Smooth muscle cell (in vitro differentiated cells): ENCODE measurements around the gene CIBAR2. TPM values are rescaled to one million over a fixed set of nuclear protein-coding genes. Genes with fewer than 3 reads are reported as not detected.

Experiments used
- DNase-seq: peaks from one replicate; lab custom pipeline; 2025; ENCODE audit not compliant: unreplicated experiment; lab: John Stamatoyannopoulos, UW
- H2AFZ ChIP-seq: fragments of 200-600 bp; sonication (generic); 2 replicates; pipeline ENCODE4 v1.6.0; 2016; ENCODE audit warnings: antibody characterized with exemption, low read depth, mild to moderate bottlenecking
- H3F3A ChIP-seq: fragments of 200-600 bp; sonication (generic); 2 replicates; pipeline ENCODE4 v1.6.0; 2017; ENCODE audit warnings: antibody characterized with exemption, low read depth
- H3K27ac ChIP-seq: fragments of 200-600 bp; sonication (generic); 2 replicates; pipeline ENCODE4 v1.5.1; 2016; ENCODE audit warnings: low read depth, mild to moderate bottlenecking
- H3K27me3 ChIP-seq: fragments of 200-600 bp; sonication (generic); 2 replicates; pipeline ENCODE4 v1.6.1; 2016; ENCODE audit warnings: low read depth, mild to moderate bottlenecking
- H3K36me3 ChIP-seq: fragments of 200-600 bp; sonication (generic); 2 replicates; pipeline ENCODE4 v1.5.1; 2016; ENCODE audit warnings: low read depth
- H3K4me1 ChIP-seq: fragments of 200-600 bp; sonication (generic); 2 replicates; pipeline ENCODE4 v1.5.1; 2016; ENCODE audit warnings: low read depth
- H3K4me2 ChIP-seq: fragments of 200-600 bp; sonication (generic); 2 replicates; pipeline ENCODE4 v1.6.0; 2016; ENCODE audit warnings: mild to moderate bottlenecking
- H3K4me3 ChIP-seq: fragments of 200-600 bp; sonication (generic); 2 replicates; pipeline ENCODE4 v1.5.1; 2016; ENCODE audit warnings: mild to moderate bottlenecking
- H3K79me2 ChIP-seq: fragments of 200-600 bp; sonication (generic); 2 replicates; pipeline ENCODE4 v1.6.0; 2016; ENCODE audit warnings: low read depth, mild to moderate bottlenecking
- H3K9ac ChIP-seq: fragments of 200-600 bp; sonication (generic); 2 replicates; pipeline ENCODE4 v1.6.0; 2016; ENCODE audit warnings: low read depth
- H3K9me3 ChIP-seq: fragments of 200-600 bp; sonication (generic); replicated peaks from 2 replicates; pipeline ENCODE4 v1.5.1; 2016; ENCODE audit warnings: low read depth
- H4K20me1 ChIP-seq: fragments of 200-600 bp; sonication (generic); 2 replicates; pipeline ENCODE4 v1.6.0; 2016; ENCODE audit warnings: low read depth
- CTCF ChIP-seq: fragments of 200-600 bp; sonication (generic); IDR thresholded peaks from 2 replicates; pipeline ENCODE4 v1.5.1; 2017; ENCODE audit warnings: borderline replicate concordance, mild to moderate bottlenecking, antibody characterized with exemption; ENCODE audit not compliant: insufficient read depth, poor library complexity, severe bottlenecking
- WGBS: methylation state at CpG from one replicate; pipeline ENCODE4 v1.1.7; 2016; ENCODE audit warnings: low lambda C conversion rate; 5-methylcytosine and 5-hydroxymethylcytosine counted together
- polyA plus RNA-seq: library from polyadenylated mRNA; unstranded; fragments of >200 nt; fragmentation: Nextera tagmentation; extraction: Ambion mirVana; gene quantifications from 2 replicates; pipeline ENCODE4 v1.2.1, GENCODE V29; 2016
- total RNA-seq: library from RNA; depleted of rRNA; stranded (reverse); fragments of >200 nt; gene quantifications from 2 replicates; pipeline ENCODE4 v1.2.3, GENCODE V29; 2014

Gene CIBAR2
- total and polyA plus RNA-seq, 2 experiments from 2014 or later: not detected

- TF ChIP-seq CTCF: no peak
- Histone ChIP-seq H2AFZ (no peak overlapping the region), H3F3A (peaks cover 9% of the 10 kb centered on the region), H3K4me1 (no peaks in the 10 kb centered on the region), H3K27ac (no peak overlapping the region), H3K36me3 (no peaks in the 10 kb centered on the region), H3K9ac (no peak overlapping the region), H3K27me3 (no peaks in the 10 kb centered on the region), H3K4me2 (no peak overlapping the region), H4K20me1 (peaks cover 67% of the 10 kb centered on the region), H3K9me3 (no peaks in the 10 kb centered on the region), H3K79me2 (no peaks in the 10 kb centered on the region), H3K4me3 (no peak overlapping the region)
- DNase-seq: no peak
- 97% methylated on average over 17 of the region's 17 CpGs for WGBS
These were observed 63.2 kb downstream of the CIBAR2 start for GRCh38 chr16:85048921-85049562.

Other genes with a start within 250 kb of the CIBAR2 start
- 35.3 and 39.1 TPM in 2 replicates for gene ZDHHC7, start 100.9 kb downstream of the CIBAR2 start, total RNA-seq
- 31.9 and 42.9 TPM in 2 replicates for gene ZDHHC7, start 100.9 kb downstream of the CIBAR2 start, polyA plus RNA-seq
- gene KIAA0513, start 84.7 kb downstream of the CIBAR2 start, total RNA-seq: 3.3 and 11.2 TPM in 2 replicates
- 3.2 and 5.3 TPM in 2 replicates for gene KIAA0513, start 84.7 kb downstream of the CIBAR2 start, polyA plus RNA-seq